Activated CD4-positive, alpha-beta T cell treated with anti-CD3 and anti-CD28 coated beads for 36 hours (primary cell): Measurements from ENCODE around the gene BTAF1. TPM values are rescaled to one million over a fixed set of nuclear protein-coding genes. Genes with fewer than 3 reads are reported as not detected.

Experiments
- ATAC-seq: fragments of 200-7000 bp; cut with Tn5 transposase; one replicate; pipeline ENCODE4 v1.10.0; 2021; ENCODE audit warnings: mild to moderate bottlenecking, moderate library complexity
- CTCF ChIA-PET: fragments of 350-600 bp; sonication (Branson Sonifier 250); formaldehyde crosslinking; loops from one replicate; lab custom pipeline; 2021; ENCODE audit warnings: antibody characterized with exemption; lab: Charles Lee
- POLR2A ChIA-PET: fragments of 350-600 bp; sonication (Branson Sonifier 250); formaldehyde crosslinking; loops from one replicate; lab custom pipeline; 2021; ENCODE audit warnings: antibody characterized with exemption, inconsistent platforms; lab: Charles Lee
- DNase-seq: peaks from one replicate; pipeline ENCODE4 v3.0.0-alpha.2; 2020
- H3K27ac Mint-ChIP-seq: one replicate; pipeline ENCODE4 v1.8.0; 2021; ENCODE audit warnings: mixed read lengths
- H3K27me3 Mint-ChIP-seq: one replicate; pipeline ENCODE4 v1.8.0; 2021; ENCODE audit warnings: mixed read lengths
- H3K36me3 Mint-ChIP-seq: one replicate; pipeline ENCODE4 v1.8.0; 2021; ENCODE audit warnings: low read depth, mixed read lengths
- H3K4me1 Mint-ChIP-seq: one replicate; pipeline ENCODE4 v1.8.0; 2021; ENCODE audit warnings: mixed read lengths
- H3K4me3 Mint-ChIP-seq: one replicate; pipeline ENCODE4 v1.8.0; 2021; ENCODE audit warnings: mild to moderate bottlenecking, moderate library complexity, mixed read lengths
- H3K9me3 Mint-ChIP-seq: one replicate; pipeline ENCODE4 v1.8.0; 2021; ENCODE audit warnings: low read depth, mixed read lengths
- intact Hi-C, 2 experiments: fragments of 100-400 bp; cut with DNase I in 1 of 2; cut with micrococcal nuclease in 1 of 2; formaldehyde crosslinking; loops; one replicate each; pipeline versions ENCODE4 v1.14.2 to v1.15.1; 2022 to 2024; cut with DNase I, micrococcal nuclease
- total RNA-seq, 2 experiments: library from RNA; stranded (reverse); gene quantifications; one replicate each; pipeline ENCODE4 v1.2.3, GENCODE V29; 2021

The BTAF1 gene
- total RNA-seq, 2 experiments from 2014 or later: 59.0 to 59.4 TPM

- H3K27ac Mint-ChIP-seq: no peak overlapping the region
- no peaks in the 10 kb centered on the region for H3K9me3 Mint-ChIP-seq
- ChIA-PET CTCF (no interaction called here), POLR2A (no interaction called here)
- no peaks in the 10 kb centered on the region for H3K36me3 Mint-ChIP-seq
- no peaks in the 10 kb centered on the region for H3K27me3 Mint-ChIP-seq
- no peak overlapping the region for H3K4me3 Mint-ChIP-seq
- no peak for ATAC-seq
- intact Hi-C loops: no loop called here
- DNase-seq: no peak
- peaks cover 11% of the 10 kb centered on the region for H3K4me1 Mint-ChIP-seq
Measured at GRCh38 chr10:92045641-92046106, 122.1 kb downstream of the BTAF1 start.

GRCh38 chr10:92047215-92047614, 123.6 kb downstream of the BTAF1 start:
- intact Hi-C loops: no loop called here
- no peak for DNase-seq
- Mint-ChIP-seq H3K27ac (no peak overlapping the region), H3K36me3 (no peaks in the 10 kb centered on the region), H3K27me3 (no peaks in the 10 kb centered on the region), H3K4me1 (peaks cover 11% of the 10 kb centered on the region), H3K9me3 (no peaks in the 10 kb centered on the region), H3K4me3 (no peak overlapping the region)
- no peak for ATAC-seq
- ChIA-PET CTCF (interaction anchor here (0.5 to 1.2 kb wide), 2 partner anchors 64 to 117 kb away, joined by 3 read pairs; no protein-coding TSS in a partner anchor), POLR2A (no interaction called here)

- H3K27me3 Mint-ChIP-seq: no peaks in the 10 kb centered on the region
- ATAC-seq (no peak), DNase-seq (no peak)
- POLR2A ChIA-PET: no interaction called here
- peaks cover 2% of the 10 kb centered on the region for H3K36me3 Mint-ChIP-seq
- CTCF ChIA-PET: no interaction called here
- H3K9me3 Mint-ChIP-seq: no peaks in the 10 kb centered on the region
- no peak overlapping the region for H3K4me3 Mint-ChIP-seq
- H3K27ac Mint-ChIP-seq: no peak overlapping the region
- peaks cover 11% of the 10 kb centered on the region for H3K4me1 Mint-ChIP-seq
- intact Hi-C loops: no loop called here
Measured at GRCh38 chr10:92052088-92052487, 128.5 kb downstream of the BTAF1 start.

- Mint-ChIP-seq H3K4me3 (no peak overlapping the region), H3K27me3 (no peaks in the 10 kb centered on the region), H3K27ac (no peak overlapping the region), H3K36me3 (peaks cover 2% of the 10 kb centered on the region), H3K4me1 (peaks cover 8% of the 10 kb centered on the region), H3K9me3 (no peaks in the 10 kb centered on the region)
- POLR2A ChIA-PET: no interaction called here
- CTCF ChIA-PET: no interaction called here
- intact Hi-C loops: no loop called here
- ATAC-seq (no peak), DNase-seq (no peak)
Measured at GRCh38 chr10:92052741-92053140, 129.2 kb downstream of the BTAF1 start.

GRCh38 chr10:92054807-92055206, 131.2 kb downstream of the BTAF1 start:
- Mint-ChIP-seq H3K27me3 (no peaks in the 10 kb centered on the region), H3K36me3 (peaks cover 2% of the 10 kb centered on the region), H3K4me3 (no peak overlapping the region), H3K4me1 (no peaks in the 10 kb centered on the region), H3K9me3 (no peaks in the 10 kb centered on the region), H3K27ac (no peak overlapping the region)
- POLR2A ChIA-PET: no interaction called here
- DNase-seq (no peak), ATAC-seq (no peak)
- CTCF ChIA-PET: no interaction called here
- intact Hi-C loops: no loop called here

GRCh38 chr10:92062273-92062672, 138.7 kb downstream of the BTAF1 start:
- ChIA-PET POLR2A (no interaction called here), CTCF (no interaction called here)
- Mint-ChIP-seq H3K4me3 (no peak overlapping the region), H3K36me3 (peaks cover 2% of the 10 kb centered on the region), H3K27me3 (no peaks in the 10 kb centered on the region), H3K9me3 (no peaks in the 10 kb centered on the region), H3K4me1 (no peaks in the 10 kb centered on the region), H3K27ac (no peak overlapping the region)
- DNase-seq: no peak
- no peak for ATAC-seq
- intact Hi-C loops: no loop called here

GRCh38 chr10:92064506-92064905, 140.9 kb downstream of the BTAF1 start:
- Mint-ChIP-seq H3K36me3 (peaks cover 2% of the 10 kb centered on the region), H3K27me3 (no peaks in the 10 kb centered on the region), H3K4me1 (no peaks in the 10 kb centered on the region), H3K9me3 (no peaks in the 10 kb centered on the region), H3K4me3 (no peak overlapping the region), H3K27ac (no peak overlapping the region)
- ChIA-PET CTCF (interaction anchor here (0.6 kb wide), 1 partner anchor 215 kb away, joined by 3 read pairs; no protein-coding TSS in a partner anchor), POLR2A (no interaction called here)
- no peak for ATAC-seq
- no peak for DNase-seq
- intact Hi-C loops: no loop called here

- Mint-ChIP-seq H3K27ac (no peak overlapping the region), H3K36me3 (no peaks in the 10 kb centered on the region), H3K4me1 (no peaks in the 10 kb centered on the region), H3K4me3 (no peak overlapping the region), H3K9me3 (no peaks in the 10 kb centered on the region), H3K27me3 (no peaks in the 10 kb centered on the region)
- ATAC-seq: no peak
- POLR2A ChIA-PET: no interaction called here
- CTCF ChIA-PET: interaction anchor here (0.6 kb wide), 1 partner anchor 83 kb away, joined by 4 read pairs; no protein-coding TSS in a partner anchor
- intact Hi-C loops: no loop called here
- no peak for DNase-seq
Measured at GRCh38 chr10:92066386-92066785, 142.8 kb downstream of the BTAF1 start.

- no peak for ATAC-seq
- ChIA-PET POLR2A (no interaction called here), CTCF (no interaction called here)
- Mint-ChIP-seq H3K36me3 (no peaks in the 10 kb centered on the region), H3K27ac (no peak overlapping the region), H3K4me3 (no peak overlapping the region), H3K4me1 (no peaks in the 10 kb centered on the region), H3K9me3 (no peaks in the 10 kb centered on the region), H3K27me3 (no peaks in the 10 kb centered on the region)
- intact Hi-C loops: no loop called here
- DNase-seq: no peak
Measured at GRCh38 chr10:92068900-92069299, 145.3 kb downstream of the BTAF1 start.

GRCh38 chr10:92074126-92074887, 150.7 kb downstream of the BTAF1 start:
- intact Hi-C loops: no loop called here
- Mint-ChIP-seq H3K36me3 (no peaks in the 10 kb centered on the region), H3K27ac (no peak overlapping the region), H3K9me3 (no peaks in the 10 kb centered on the region), H3K4me3 (no peak overlapping the region), H3K27me3 (no peaks in the 10 kb centered on the region), H3K4me1 (no peaks in the 10 kb centered on the region)
- no peak for DNase-seq
- ChIA-PET CTCF (interaction anchor here (0.6 kb wide), 2 partner anchors 212 to 305 kb away, joined by 3 to 4 read pairs; no protein-coding TSS in a partner anchor), POLR2A (no interaction called here)
- no peak for ATAC-seq

- no peaks in the 10 kb centered on the region for H3K4me1 Mint-ChIP-seq
- intact Hi-C loops: no loop called here
- ChIA-PET CTCF (interaction anchor here (0.6 kb wide), 2 partner anchors 223 to 532 kb away, joined by 3 to 5 read pairs; no protein-coding TSS in a partner anchor), POLR2A (no interaction called here)
- no peak for DNase-seq
- H3K9me3 Mint-ChIP-seq: no peaks in the 10 kb centered on the region
- peaks cover 2% of the 10 kb centered on the region for H3K36me3 Mint-ChIP-seq
- H3K4me3 Mint-ChIP-seq: no peak overlapping the region
- H3K27me3 Mint-ChIP-seq: no peaks in the 10 kb centered on the region
- no peak overlapping the region for H3K27ac Mint-ChIP-seq
- ATAC-seq: no peak
Measured at GRCh38 chr10:92075829-92076228, 152.3 kb downstream of the BTAF1 start.

- no peak overlapping the region for H3K27ac Mint-ChIP-seq
- H3K4me1 Mint-ChIP-seq: no peaks in the 10 kb centered on the region
- ChIA-PET POLR2A (no interaction called here), CTCF (no interaction called here)
- DNase-seq (no peak), ATAC-seq (no peak)
- H3K4me3 Mint-ChIP-seq: no peak overlapping the region
- peaks cover 5% of the 10 kb centered on the region for H3K36me3 Mint-ChIP-seq
- intact Hi-C loops: no loop called here
- no peaks in the 10 kb centered on the region for H3K9me3 Mint-ChIP-seq
- H3K27me3 Mint-ChIP-seq: no peaks in the 10 kb centered on the region
Measured at GRCh38 chr10:92076722-92077121, 153.2 kb downstream of the BTAF1 start.
